ENCODE results near the gene BPIFB6. TPM values are rescaled to one million over a fixed set of nuclear protein-coding genes. Genes with fewer than 3 reads are reported as not detected.

Gene BPIFB6
- total and polyA plus RNA-seq, 10 of the 15 experiments (the other 5 are each of a cell fraction or from before 2014, with no cell fraction given): not detected

DNA sequence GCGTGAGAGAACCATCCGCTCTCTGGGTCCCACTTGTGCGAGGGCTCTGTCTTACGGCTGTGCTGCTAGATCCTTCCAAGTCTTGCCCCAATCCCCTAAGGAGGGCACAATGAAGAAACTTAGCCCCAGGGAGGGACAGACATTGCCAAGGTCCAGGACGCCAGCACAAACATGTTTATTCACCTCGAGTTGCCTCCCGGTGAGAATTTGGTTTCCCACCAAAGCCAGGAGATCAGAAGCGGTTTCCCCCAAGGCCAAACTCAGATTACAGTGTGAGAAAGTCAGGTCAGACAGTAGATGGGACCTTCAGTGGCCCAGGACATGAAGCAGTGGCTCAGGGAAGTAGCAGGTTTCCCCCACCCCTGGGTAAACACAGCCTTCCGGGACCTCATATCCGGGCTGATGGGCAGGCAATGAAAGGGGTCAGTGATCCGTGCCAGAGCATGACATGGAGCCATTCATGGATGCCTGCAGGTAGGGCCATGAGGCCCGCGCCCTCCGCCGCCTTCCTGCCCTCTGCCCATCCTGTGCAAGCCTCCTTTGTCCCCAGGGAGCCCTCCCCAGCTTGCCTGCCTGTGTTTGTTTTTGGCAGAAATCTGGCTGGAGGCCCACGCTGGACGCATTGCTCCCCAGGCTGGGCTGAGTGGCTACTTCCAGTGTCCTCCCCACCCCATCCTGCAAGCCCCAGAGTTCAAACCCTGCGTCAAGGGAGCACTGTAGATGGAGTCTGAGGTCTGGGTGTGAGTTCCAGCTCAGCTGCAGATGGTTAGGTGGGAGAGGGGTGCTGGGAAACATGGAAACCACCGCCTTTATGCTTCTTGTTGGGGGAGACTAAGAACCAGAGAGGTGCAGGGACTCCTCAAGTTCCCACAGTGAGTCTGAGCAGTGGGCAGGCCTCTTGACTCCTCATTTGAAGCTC, 22.0 kb upstream of the BPIFB6 start (continued):
- TF ChIP-seq MEF2A (IDR thresholded peaks at IDR 0.05; ENCODE audit: insufficient read depth, low read depth, low read length) (no peak), GATAD2B (conservative IDR thresholded peaks at IDR 0.05; ENCODE audit: low read depth) (no peak), NFYB (IDR thresholded peaks at IDR 0.05; ENCODE audit: insufficient read depth, low read depth, low read length) (no peak)
- TF ChIP-seq, protein P1, sequence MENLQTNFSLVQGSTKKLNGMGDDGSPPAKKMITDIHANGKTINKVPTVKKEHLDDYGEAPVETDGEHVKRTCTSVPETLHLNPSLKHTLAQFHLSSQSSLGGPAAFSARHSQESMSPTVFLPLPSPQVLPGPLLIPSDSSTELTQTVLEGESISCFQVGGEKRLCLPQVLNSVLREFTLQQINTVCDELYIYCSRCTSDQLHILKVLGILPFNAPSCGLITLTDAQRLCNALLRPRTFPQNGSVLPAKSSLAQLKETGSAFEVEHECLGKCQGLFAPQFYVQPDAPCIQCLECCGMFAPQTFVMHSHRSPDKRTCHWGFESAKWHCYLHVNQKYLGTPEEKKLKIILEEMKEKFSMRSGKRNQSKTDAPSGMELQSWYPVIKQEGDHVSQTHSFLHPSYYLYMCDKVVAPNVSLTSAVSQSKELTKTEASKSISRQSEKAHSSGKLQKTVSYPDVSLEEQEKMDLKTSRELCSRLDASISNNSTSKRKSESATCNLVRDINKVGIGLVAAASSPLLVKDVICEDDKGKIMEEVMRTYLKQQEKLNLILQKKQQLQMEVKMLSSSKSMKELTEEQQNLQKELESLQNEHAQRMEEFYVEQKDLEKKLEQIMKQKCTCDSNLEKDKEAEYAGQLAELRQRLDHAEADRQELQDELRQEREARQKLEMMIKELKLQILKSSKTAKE (IDR thresholded peaks at IDR 0.05; ENCODE audit: low read depth, poor library complexity, severe bottlenecking): no peak
- TF ChIP-seq, protein P2, sequence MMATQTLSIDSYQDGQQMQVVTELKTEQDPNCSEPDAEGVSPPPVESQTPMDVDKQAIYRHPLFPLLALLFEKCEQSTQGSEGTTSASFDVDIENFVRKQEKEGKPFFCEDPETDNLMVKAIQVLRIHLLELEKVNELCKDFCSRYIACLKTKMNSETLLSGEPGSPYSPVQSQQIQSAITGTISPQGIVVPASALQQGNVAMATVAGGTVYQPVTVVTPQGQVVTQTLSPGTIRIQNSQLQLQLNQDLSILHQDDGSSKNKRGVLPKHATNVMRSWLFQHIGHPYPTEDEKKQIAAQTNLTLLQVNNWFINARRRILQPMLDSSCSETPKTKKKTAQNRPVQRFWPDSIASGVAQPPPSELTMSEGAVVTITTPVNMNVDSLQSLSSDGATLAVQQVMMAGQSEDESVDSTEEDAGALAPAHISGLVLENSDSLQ (IDR thresholded peaks at IDR 0.05): no peak

DNA sequence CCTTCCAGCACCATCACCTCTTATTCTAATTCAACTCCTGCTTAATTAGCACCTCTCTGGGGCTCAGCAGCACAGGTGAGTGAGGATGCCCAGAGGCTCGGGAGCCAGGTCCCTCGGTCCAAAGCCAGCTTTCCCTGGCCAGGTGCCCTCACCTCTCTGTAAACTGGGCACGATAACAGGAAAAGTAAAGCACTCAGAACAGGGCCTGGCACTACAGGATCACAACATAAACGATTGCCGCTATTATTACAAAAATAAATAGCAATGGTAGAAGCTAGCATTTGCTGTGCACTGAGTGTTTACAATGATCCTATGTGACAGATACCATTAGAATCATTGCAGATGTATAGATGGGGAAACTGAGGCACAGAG, 21.3 kb upstream of the BPIFB6 start:
- FAIRE-seq (no peak), ATAC-seq (no peak), DNase-seq (ENCODE audit: low read depth, low spot score) (no peak)
- intact Hi-C loops (cut with micrococcal nuclease; ENCODE audit: unreplicated experiment): no loop called here
- Histone ChIP-seq H3K27ac (ENCODE audit: control insufficient read depth, insufficient read depth) (no peak overlapping the region), H4K20me1 (ENCODE audit: control insufficient read depth, insufficient read depth) (no peaks in the 10 kb centered on the region), H2AFZ (ENCODE audit: control insufficient read depth, low read depth, low read length) (no peak overlapping the region), H3K27me3 (replicated peaks in 1 of 2; ENCODE audit: control insufficient read depth in 2 of 2, insufficient read depth in 2 of 2, low read length in 1 of 2) (no peaks in the 10 kb centered on the region; a peak in 2 of 4 replicates), H3K4me1 (ENCODE audit: control insufficient read depth, insufficient read depth, low read length) (no peaks in the 10 kb centered on the region), H3K9ac (ENCODE audit: control insufficient read depth, insufficient read depth, low read length) (no peak overlapping the region), H3K4me3 (no peak overlapping the region), H3K79me2 (ENCODE audit: control insufficient read depth, insufficient read depth, low read length) (no peaks in the 10 kb centered on the region), H3K9me3 (replicated peaks; ENCODE audit: control insufficient read depth, insufficient read depth, low read length) (no peaks in the 10 kb centered on the region), H3K36me3 (ENCODE audit: control insufficient read depth in 2 of 2, insufficient read depth in 2 of 2, low read length in 1 of 2) (no peaks in the 10 kb centered on the region), H3K4me2 (ENCODE audit: control insufficient read depth, insufficient read depth) (no peak overlapping the region)
- ChIA-PET POLR2A (no interaction called here), RAD21 (ENCODE audit: unreplicated experiment) (no interaction called here), SMC1A (ENCODE audit: uncharacterized antibody, unreplicated experiment) (no interaction called here), CTCF (no interaction called here)
- 55% methylated on average over 5 of the region's 5 CpGs for WGBS (ENCODE audit: insufficient coverage, insufficient replicate concordance, low lambda C conversion rate, missing lambda C conversion rate)
- no TSS peak for BruUV-seq (replicated peaks)
- in situ Hi-C loops (cut with MboI): no loop called here
- TF ChIP-seq IRF4 (IDR thresholded peaks at IDR 0.05; ENCODE audit: low read depth, low read length): no peak
- no peak for TF ChIP-seq KLF5 (IDR thresholded peaks at IDR 0.05; ENCODE audit: partially characterized antibody)
- no peak for TF ChIP-seq NR2C1 (IDR thresholded peaks at IDR 0.05)
- TF ChIP-seq, protein P3, sequence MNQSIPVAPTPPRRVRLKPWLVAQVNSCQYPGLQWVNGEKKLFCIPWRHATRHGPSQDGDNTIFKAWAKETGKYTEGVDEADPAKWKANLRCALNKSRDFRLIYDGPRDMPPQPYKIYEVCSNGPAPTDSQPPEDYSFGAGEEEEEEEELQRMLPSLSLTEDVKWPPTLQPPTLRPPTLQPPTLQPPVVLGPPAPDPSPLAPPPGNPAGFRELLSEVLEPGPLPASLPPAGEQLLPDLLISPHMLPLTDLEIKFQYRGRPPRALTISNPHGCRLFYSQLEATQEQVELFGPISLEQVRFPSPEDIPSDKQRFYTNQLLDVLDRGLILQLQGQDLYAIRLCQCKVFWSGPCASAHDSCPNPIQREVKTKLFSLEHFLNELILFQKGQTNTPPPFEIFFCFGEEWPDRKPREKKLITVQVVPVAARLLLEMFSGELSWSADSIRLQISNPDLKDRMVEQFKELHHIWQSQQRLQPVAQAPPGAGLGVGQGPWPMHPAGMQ (IDR thresholded peaks at IDR 0.05; ENCODE audit: borderline replicate concordance): no peak
- TF ChIP-seq TAF1 (IDR thresholded peaks at IDR 0.05; ENCODE audit: borderline replicate concordance, low read depth, low read length): no peak
- TF ChIP-seq BHLHE40 (IDR thresholded peaks at IDR 0.05; ENCODE audit: borderline replicate concordance in 1 of 2, low read depth in 2 of 2, low read length in 1 of 2): no peak
- TF ChIP-seq RELA (IDR thresholded peaks at IDR 0.05; ENCODE audit: borderline replicate concordance, partially characterized antibody): no peak
- TF ChIP-seq, protein P4, sequence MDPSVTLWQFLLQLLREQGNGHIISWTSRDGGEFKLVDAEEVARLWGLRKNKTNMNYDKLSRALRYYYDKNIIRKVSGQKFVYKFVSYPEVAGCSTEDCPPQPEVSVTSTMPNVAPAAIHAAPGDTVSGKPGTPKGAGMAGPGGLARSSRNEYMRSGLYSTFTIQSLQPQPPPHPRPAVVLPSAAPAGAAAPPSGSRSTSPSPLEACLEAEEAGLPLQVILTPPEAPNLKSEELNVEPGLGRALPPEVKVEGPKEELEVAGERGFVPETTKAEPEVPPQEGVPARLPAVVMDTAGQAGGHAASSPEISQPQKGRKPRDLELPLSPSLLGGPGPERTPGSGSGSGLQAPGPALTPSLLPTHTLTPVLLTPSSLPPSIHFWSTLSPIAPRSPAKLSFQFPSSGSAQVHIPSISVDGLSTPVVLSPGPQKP (IDR thresholded peaks at IDR 0.05; ENCODE audit: low read depth, low read length): no peak
- TF ChIP-seq MTA2 (IDR thresholded peaks at IDR 0.05; ENCODE audit: low read depth): no peak
- no peak for TF ChIP-seq ZSCAN29 (IDR thresholded peaks at IDR 0.05)
- TF ChIP-seq, protein P5, sequence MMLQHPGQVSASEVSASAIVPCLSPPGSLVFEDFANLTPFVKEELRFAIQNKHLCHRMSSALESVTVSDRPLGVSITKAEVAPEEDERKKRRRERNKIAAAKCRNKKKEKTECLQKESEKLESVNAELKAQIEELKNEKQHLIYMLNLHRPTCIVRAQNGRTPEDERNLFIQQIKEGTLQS (IDR thresholded peaks at IDR 0.05; ENCODE audit: borderline replicate concordance, extremely low read depth, low read depth, low read length): no peak

All from GM12878 (cell line).